WTC11 (cell line): ENCODE data around the gene VSX1. TPM values are rescaled to one million over a fixed set of nuclear protein-coding genes. Genes with fewer than 3 reads are reported as not detected.

Experiments used
- ATAC-seq: fragments of 200-7000 bp; cut with Tn5 transposase; 2 replicates; pipeline ENCODE4 v1.10.0; 2021; ENCODE audit warnings: mild to moderate bottlenecking, moderate library complexity
- CTCF ChIA-PET: fragments of 300-600 bp; sonication (Branson Sonifier 250); formaldehyde crosslinking; loops from one replicate; lab custom pipeline; 2021; ENCODE audit warnings: antibody characterized with exemption; lab: Charles Lee
- POLR2A ChIA-PET: fragments of 350-600 bp; sonication (Branson Sonifier 250); formaldehyde crosslinking; loops from one replicate; lab custom pipeline; 2021; ENCODE audit warnings: antibody characterized with exemption; lab: Charles Lee
- DNase-seq: peaks from one replicate; pipeline ENCODE4 v3.0.0; 2021; ENCODE audit warnings: low spot score
- H3K27ac Mint-ChIP-seq: 2 replicates; pipeline ENCODE4 v1.8.0; 2021; ENCODE audit warnings: mixed read lengths
- H3K27me3 Mint-ChIP-seq: 2 replicates; pipeline ENCODE4 v1.8.0; 2021; ENCODE audit warnings: low read depth, mild to moderate bottlenecking, moderate library complexity, mixed read lengths
- H3K36me3 Mint-ChIP-seq: 2 replicates; pipeline ENCODE4 v1.8.0; 2021; ENCODE audit warnings: mixed read lengths
- H3K4me1 Mint-ChIP-seq: 2 replicates; pipeline ENCODE4 v1.8.0; 2022; ENCODE audit warnings: mixed read lengths
- H3K4me3 Mint-ChIP-seq: 2 replicates; pipeline ENCODE4 v1.8.0; 2021; ENCODE audit warnings: mild to moderate bottlenecking, moderate library complexity, mixed read lengths
- H3K9me3 Mint-ChIP-seq: 2 replicates; pipeline ENCODE4 v1.8.0; 2021; ENCODE audit warnings: mixed read lengths
- ATF2 ChIP-seq: sonication (generic); formaldehyde crosslinking; IDR thresholded peaks from 2 replicates; pipeline ENCODE4 v1.8.1; 2022; ENCODE audit warnings: low read depth, missing genetic modification reagents, borderline replicate concordance
- ATF3 ChIP-seq: sonication (generic); formaldehyde crosslinking; conservative IDR thresholded peaks from 2 replicates; pipeline ENCODE4 v1.8.1; 2022; ENCODE audit warnings: mild to moderate bottlenecking, missing genetic modification reagents
- CTCF ChIP-seq: fragments of 200-600 bp; IDR thresholded peaks from 2 replicates; pipeline ENCODE4 v1.8.0; 2022; ENCODE audit warnings: antibody characterized with exemption
- E2F1 ChIP-seq: sonication (generic); formaldehyde crosslinking; IDR thresholded peaks from 2 replicates; pipeline ENCODE4 v1.8.0; 2022; ENCODE audit warnings: mild to moderate bottlenecking, missing genetic modification reagents
- E2F4 ChIP-seq: sonication (generic); formaldehyde crosslinking; IDR thresholded peaks from 2 replicates; pipeline ENCODE4 v1.8.1; 2022; ENCODE audit warnings: low read depth, mild to moderate bottlenecking, moderate library complexity, missing genetic modification reagents, borderline replicate concordance
- FOXP1 ChIP-seq: sonication (generic); formaldehyde crosslinking; IDR thresholded peaks from 2 replicates; pipeline ENCODE4 v1.8.0; 2022; ENCODE audit warnings: missing genetic modification reagents, mild to moderate bottlenecking, moderate library complexity, borderline replicate concordance
- IRF1 ChIP-seq: sonication (generic); formaldehyde crosslinking; IDR thresholded peaks from 2 replicates; pipeline ENCODE4 v1.8.0; 2023; ENCODE audit warnings: missing genetic modification reagents
- MAX ChIP-seq: sonication (generic); formaldehyde crosslinking; IDR thresholded peaks from 2 replicates; pipeline ENCODE4 v1.8.0; 2022; ENCODE audit warnings: mild to moderate bottlenecking, missing genetic modification reagents
- NFE2L1 ChIP-seq: sonication (generic); formaldehyde crosslinking; IDR thresholded peaks from 2 replicates; pipeline ENCODE4 v1.8.1; 2023; ENCODE audit warnings: missing genetic modification reagents
- ZBTB21 ChIP-seq: sonication (generic); formaldehyde crosslinking; IDR thresholded peaks from 2 replicates; pipeline ENCODE4 v1.8.1; 2023; ENCODE audit warnings: mild to moderate bottlenecking, missing genetic modification reagents, borderline replicate concordance
- ZNF263 ChIP-seq: sonication (generic); formaldehyde crosslinking; IDR thresholded peaks from 2 replicates; pipeline ENCODE4 v1.8.1; 2022; ENCODE audit warnings: low read depth, mild to moderate bottlenecking, moderate library complexity, missing genetic modification reagents
- ZNF281 ChIP-seq: sonication (generic); formaldehyde crosslinking; IDR thresholded peaks from 2 replicates; pipeline ENCODE4 v1.8.0; 2023; ENCODE audit warnings: mild to moderate bottlenecking, missing genetic modification reagents
- ZNF671 ChIP-seq: fragments of 250-450 bp; sonication (Bioruptor Pico); IDR thresholded peaks from 2 replicates; pipeline ENCODE4 v1.8.0; 2021; ENCODE audit warnings: mild to moderate bottlenecking
- total RNA-seq: library from RNA; stranded (reverse); gene quantifications from 3 replicates; pipeline ENCODE4 v1.2.3, GENCODE V29; 2021

Gene VSX1
- total RNA-seq, 1 experiment from 2014 or later: not detected

- TF ChIP-seq CTCF (no peak), ATF3 (CRISPR knock-in tag) (no peak), NFE2L1 (no peak), ZBTB21 (CRISPR knock-in tag) (no peak), E2F1 (no peak), ZNF263 (no peak), MAX (CRISPR knock-in tag) (no peak), ATF2 (CRISPR knock-in tag) (no peak)
Observed at GRCh38 chr20:25071734-25072133, 10.2 kb downstream of the VSX1 start (continued).

GRCh38 chr20:25070821-25071473 lies 11.0 kb downstream of the VSX1 start:
- peaks cover 11% of the 10 kb centered on the region for H3K4me1 Mint-ChIP-seq
- CTCF ChIA-PET: no interaction called here
- H3K27ac Mint-ChIP-seq: no peak overlapping the region
- peaks cover 6% of the 10 kb centered on the region; the same call in 1 of the 2 replicates for H3K9me3 Mint-ChIP-seq
- no peaks in the 10 kb centered on the region; the same call in 1 of the 2 replicates for H3K27me3 Mint-ChIP-seq
- no peak overlapping the region for H3K4me3 Mint-ChIP-seq
- DNase-seq (no peak), ATAC-seq (no peak)
- H3K36me3 Mint-ChIP-seq: no peaks in the 10 kb centered on the region
- TF ChIP-seq NFE2L1: no peak
- no peak for TF ChIP-seq IRF1 (CRISPR knock-in tag)
- TF ChIP-seq ZNF671 (CRISPR knock-in tag): no peak
- POLR2A ChIA-PET: no interaction called here

GRCh38 chr20:25067102-25067987 lies 14.6 kb downstream of the VSX1 start:
- no peak overlapping the region for H3K4me3 Mint-ChIP-seq
- TF ChIP-seq ZNF281 (CRISPR knock-in tag): no peak
- TF ChIP-seq E2F4: 0 out of 2 replicates have a peak, but pooled peaks have one; percentile 36
- TF ChIP-seq NFE2L1: peak; percentile 55; the same call in 1 of the 2 replicates
- TF ChIP-seq FOXP1 (CRISPR knock-in tag): 0 out of 2 replicates have a peak, but pooled peaks have one; percentile 56
- POLR2A ChIA-PET: no interaction called here
- H3K4me1 Mint-ChIP-seq: peaks cover 12% of the 10 kb centered on the region
- DNase-seq: peak; percentile 2
- no peaks in the 10 kb centered on the region for H3K9me3 Mint-ChIP-seq
- CTCF ChIA-PET: interaction anchor here (1.9 kb wide), 1 partner anchor 11 kb away, joined by 5 read pairs; no protein-coding TSS in a partner anchor
- H3K36me3 Mint-ChIP-seq: no peaks in the 10 kb centered on the region
- H3K27me3 Mint-ChIP-seq: peaks cover 4% of the 10 kb centered on the region
- no peak for ATAC-seq
- H3K27ac Mint-ChIP-seq: no peak overlapping the region
